Fibroblast of lung (primary cell): Measurements from ENCODE around the gene AIPL1. TPM values are rescaled to one million over a fixed set of nuclear protein-coding genes. Genes with fewer than 3 reads are reported as not detected.

Experiments
- DNase-seq, 2 donors: peaks; one replicate each; pipeline versions ENCODE4 v3.0.0 to v3.0.0-alpha.2; 2010; ENCODE audit warnings: low read depth in 2 of 2
- H2AFZ ChIP-seq: 2 replicates; pipeline ENCODE4 v1.5.1; 2012; ENCODE audit warnings: low read length, control low read depth, inconsistent platforms
- H3K27ac ChIP-seq: 2 replicates; pipeline ENCODE4 v1.5.1; 2011; ENCODE audit warnings: low read length, control low read depth; ENCODE audit not compliant: insufficient read depth
- H3K27me3 ChIP-seq: 2 replicates; pipeline ENCODE4 v1.5.1; 2011; ENCODE audit warnings: mild to moderate bottlenecking, low read length; ENCODE audit not compliant: control insufficient read depth, insufficient read depth
- H3K36me3 ChIP-seq: 2 replicates; pipeline ENCODE4 v1.5.1; 2011; ENCODE audit warnings: low read length; ENCODE audit not compliant: control insufficient read depth, insufficient read depth
- H3K4me1 ChIP-seq: 2 replicates; pipeline ENCODE4 v1.5.1; 2011; ENCODE audit warnings: low read length; ENCODE audit not compliant: control insufficient read depth, insufficient read depth; ENCODE audit errors: extremely low read depth
- H3K4me2 ChIP-seq: 2 replicates; pipeline ENCODE4 v1.5.1; 2011; ENCODE audit warnings: low read length, control low read depth; ENCODE audit not compliant: insufficient read depth; ENCODE audit errors: extremely low read depth
- H3K4me3 ChIP-seq, 4 experiments: fragments of 200-600 bp in 1 of 4; sonication (generic) in 1 of 4; replicated peaks in 1 of 4; 2 replicates each; pipeline ENCODE4 v1.5.1; 2011 to 2016; ENCODE audit warnings: low read length in 4 of 4, low read depth in 3 of 4, mild to moderate bottlenecking in 3 of 4, control low read depth in 2 of 4, inconsistent platforms in 1 of 4, mixed read lengths in 1 of 4; ENCODE audit not compliant: insufficient read depth in 1 of 4; ENCODE audit errors: control extremely low read depth in 1 of 4
- H3K79me2 ChIP-seq: 2 replicates; pipeline ENCODE4 v1.5.1; 2012; ENCODE audit warnings: mild to moderate bottlenecking, low read length, inconsistent platforms; ENCODE audit not compliant: control insufficient read depth, insufficient read depth
- H3K9ac ChIP-seq: 2 replicates; pipeline ENCODE4 v1.5.1; 2011; ENCODE audit warnings: mild to moderate bottlenecking, low read length, control low read depth; ENCODE audit not compliant: insufficient read depth
- H3K9me3 ChIP-seq: 2 replicates; pipeline ENCODE4 v1.5.1; 2012; ENCODE audit warnings: low read depth, low read length; ENCODE audit not compliant: control insufficient read depth, insufficient read depth
- H4K20me1 ChIP-seq: 2 replicates; pipeline ENCODE4 v1.5.1; 2011; ENCODE audit warnings: low read length; ENCODE audit not compliant: control insufficient read depth, insufficient read depth; ENCODE audit errors: extremely low read depth
- EZH2 ChIP-seq: IDR thresholded peaks from 2 replicates; pipeline ENCODE4 v1.5.1; 2012; ENCODE audit warnings: low read length, control low read depth, mild to moderate bottlenecking; ENCODE audit errors: missing control alignments
- polyA plus RNA-seq, 2 donors: library from polyadenylated mRNA; depleted of rRNA in 1 of 2; stranded (reverse) in 1 of 2; unstranded in 1 of 2; fragments of >200 nt; gene quantifications; 2 replicates each; pipeline ENCODE4 v1.2.1, GENCODE V29; 2011 to 2012; ENCODE audit warnings: missing spikeins in 1 of 2
- total RNA-seq: library from RNA; depleted of rRNA; stranded (reverse); fragments of >200 nt; gene quantifications from 2 replicates; pipeline ENCODE4 v1.2.1, GENCODE V29; 2014
- TF ChIP-seq, protein P1 (sequence below), 2 donors: IDR thresholded peaks in 1 of 2; conservative IDR thresholded peaks in 1 of 2; 1 replicate in 1 of 2; 2 replicates in 1 of 2; pipeline ENCODE4 v1.5.1; 2011 to 2012; ENCODE audit warnings: low read length in 2 of 2, control low read depth in 1 of 2, inconsistent platforms in 1 of 2, low read depth in 1 of 2, mild to moderate bottlenecking in 1 of 2

AIPL1 gene
- total and polyA plus RNA-seq, 2 donors (not counting 1 experiment from before 2014, with no cell fraction given) = 0.05 TPM; not detected in 1

DNA sequence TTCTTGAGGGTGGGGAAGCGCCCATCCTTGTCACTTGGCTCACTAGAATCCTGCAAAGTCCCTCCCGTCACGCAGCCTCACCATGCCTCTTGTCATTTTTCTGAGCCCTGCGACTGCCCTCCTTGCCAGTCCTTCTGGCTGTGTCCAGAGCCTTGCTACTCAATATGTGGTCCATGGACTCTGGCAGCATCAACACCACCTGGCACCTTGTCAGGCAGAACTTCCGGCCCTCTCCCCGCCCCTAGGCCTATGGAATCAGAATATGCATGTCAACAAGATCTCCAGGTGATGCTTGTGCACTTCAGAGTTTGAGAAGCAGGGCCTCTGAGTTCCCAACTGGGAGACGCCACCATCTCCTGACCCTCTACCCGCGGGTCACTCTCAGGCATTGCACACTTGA lies 21.4 kb upstream of the AIPL1 start:
- Histone ChIP-seq H3K4me1 (peaks cover 9% of the 10 kb centered on the region), H2AFZ (no peak overlapping the region), H4K20me1 (no peaks in the 10 kb centered on the region), H3K4me2 (no peak overlapping the region), H3K27ac (no peak overlapping the region), H3K79me2 (no peaks in the 10 kb centered on the region), H3K27me3 (peaks cover 3% of the 10 kb centered on the region), H3K9ac (no peak overlapping the region), H3K36me3 (no peaks in the 10 kb centered on the region), H3K4me3 (no peak overlapping the region), H3K9me3 (no peaks in the 10 kb centered on the region)
- DNase-seq = no peak
- TF ChIP-seq EZH2 = no peak

DNA sequence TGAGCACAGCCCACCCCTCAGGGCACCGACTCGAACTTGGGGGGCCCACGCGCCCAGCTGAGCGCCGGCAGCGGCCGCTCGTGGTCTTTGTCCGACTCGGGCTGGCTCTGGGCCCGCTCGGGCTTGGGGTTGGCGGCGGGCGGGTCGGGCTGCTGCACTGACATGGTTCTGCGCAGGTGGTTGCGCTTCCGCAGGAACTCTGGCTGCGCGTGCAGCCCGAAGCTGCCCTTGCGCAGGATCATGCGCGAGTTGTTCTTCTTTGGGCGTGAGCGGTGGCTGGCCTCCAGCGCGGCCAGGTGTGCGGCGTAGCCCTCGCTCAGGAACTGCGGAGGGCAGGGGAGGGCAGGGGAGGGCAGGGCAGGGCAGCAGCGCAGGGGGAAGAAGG lies 20.4 kb upstream of the AIPL1 start:
- Histone ChIP-seq H3K9me3 (no peaks in the 10 kb centered on the region), H3K9ac (no peak overlapping the region), H3K79me2 (no peaks in the 10 kb centered on the region), H3K36me3 (no peaks in the 10 kb centered on the region), H3K27me3 (peaks cover 3% of the 10 kb centered on the region), H3K27ac (no peak overlapping the region), H3K4me1 (peaks cover 9% of the 10 kb centered on the region), H2AFZ (no peak overlapping the region), H3K4me2 (peak overlapping the region; percentile 48), H3K4me3 (peak overlapping the region in 1 of 4 experiments; percentile 22), H4K20me1 (no peaks in the 10 kb centered on the region)
- peak; percentile 28 to 35 for DNase-seq
- no peak for TF ChIP-seq EZH2
- TF ChIP-seq, protein P1, sequence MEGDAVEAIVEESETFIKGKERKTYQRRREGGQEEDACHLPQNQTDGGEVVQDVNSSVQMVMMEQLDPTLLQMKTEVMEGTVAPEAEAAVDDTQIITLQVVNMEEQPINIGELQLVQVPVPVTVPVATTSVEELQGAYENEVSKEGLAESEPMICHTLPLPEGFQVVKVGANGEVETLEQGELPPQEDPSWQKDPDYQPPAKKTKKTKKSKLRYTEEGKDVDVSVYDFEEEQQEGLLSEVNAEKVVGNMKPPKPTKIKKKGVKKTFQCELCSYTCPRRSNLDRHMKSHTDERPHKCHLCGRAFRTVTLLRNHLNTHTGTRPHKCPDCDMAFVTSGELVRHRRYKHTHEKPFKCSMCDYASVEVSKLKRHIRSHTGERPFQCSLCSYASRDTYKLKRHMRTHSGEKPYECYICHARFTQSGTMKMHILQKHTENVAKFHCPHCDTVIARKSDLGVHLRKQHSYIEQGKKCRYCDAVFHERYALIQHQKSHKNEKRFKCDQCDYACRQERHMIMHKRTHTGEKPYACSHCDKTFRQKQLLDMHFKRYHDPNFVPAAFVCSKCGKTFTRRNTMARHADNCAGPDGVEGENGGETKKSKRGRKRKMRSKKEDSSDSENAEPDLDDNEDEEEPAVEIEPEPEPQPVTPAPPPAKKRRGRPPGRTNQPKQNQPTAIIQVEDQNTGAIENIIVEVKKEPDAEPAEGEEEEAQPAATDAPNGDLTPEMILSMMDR (conservative IDR thresholded peaks at IDR 0.05 in 1 of 2, IDR thresholded peaks at IDR 0.05 in 1 of 2; ENCODE audit: low read depth in 1 of 2, low read length in 2 of 2) = no peak

DNA sequence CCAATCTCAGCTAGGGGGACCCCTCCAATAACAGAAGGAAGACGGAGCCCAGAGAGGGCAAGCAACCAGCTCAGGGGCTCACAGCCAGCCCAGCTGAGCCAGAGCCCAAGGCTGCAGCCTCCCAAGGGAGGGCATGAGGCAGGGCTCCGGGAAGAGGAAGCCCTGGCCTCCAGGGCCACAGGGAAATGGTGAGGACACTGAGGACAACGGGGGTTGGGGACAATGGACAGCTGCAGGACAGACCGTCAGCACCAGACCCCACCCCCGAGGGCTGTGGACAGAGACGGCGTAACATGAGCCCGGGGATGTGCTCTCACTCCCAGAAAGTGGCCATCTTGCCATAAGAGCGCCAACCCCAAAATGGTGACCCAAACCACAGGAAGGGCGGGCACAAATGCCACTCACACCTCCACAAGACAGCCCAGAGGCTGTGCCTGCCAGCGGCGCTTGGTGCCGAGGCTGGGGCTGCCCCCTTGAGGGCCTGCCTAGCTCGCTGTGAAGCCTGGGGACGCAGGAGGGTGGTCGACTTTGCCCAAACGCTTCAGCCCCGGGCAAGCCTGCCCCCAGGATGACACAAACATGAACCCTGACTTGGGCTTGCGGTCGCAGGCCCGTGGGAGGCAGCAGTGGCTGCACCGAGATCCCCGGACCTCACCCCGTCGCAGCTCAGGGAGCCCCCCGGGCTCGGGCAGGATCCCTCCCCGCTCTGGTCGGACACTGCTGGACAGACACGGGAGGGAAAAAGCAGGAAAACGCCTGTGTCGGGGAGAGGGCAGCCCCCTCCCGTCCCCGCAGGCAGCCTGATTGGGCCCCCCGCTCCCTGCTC lies 19.8 kb upstream of the AIPL1 start:
- Histone ChIP-seq H2AFZ (no peak overlapping the region), H3K27me3 (peaks cover 3% of the 10 kb centered on the region), H3K4me3 (peak overlapping the region in 1 of 4 experiments; percentile 22)

More for the DNA sequence above, 19.8 kb upstream of the AIPL1 start:
- no peaks in the 10 kb centered on the region for H3K79me2 ChIP-seq
- H4K20me1 ChIP-seq = no peaks in the 10 kb centered on the region
- H3K36me3 ChIP-seq = no peaks in the 10 kb centered on the region
- no peak overlapping the region for H3K27ac ChIP-seq
- no peak overlapping the region for H3K9ac ChIP-seq
- DNase-seq = no peak
- TF ChIP-seq, protein P1 (conservative IDR thresholded peaks at IDR 0.05 in 1 of 2, IDR thresholded peaks at IDR 0.05 in 1 of 2; ENCODE audit: low read depth in 1 of 2, low read length in 2 of 2) = no peak
- no peak for TF ChIP-seq EZH2
- H3K4me1 ChIP-seq = peaks cover 9% of the 10 kb centered on the region
- no peaks in the 10 kb centered on the region for H3K9me3 ChIP-seq
- H3K4me2 ChIP-seq = peak overlapping the region; percentile 48
